ENCODE results near the gene AKAP6.

DNA sequence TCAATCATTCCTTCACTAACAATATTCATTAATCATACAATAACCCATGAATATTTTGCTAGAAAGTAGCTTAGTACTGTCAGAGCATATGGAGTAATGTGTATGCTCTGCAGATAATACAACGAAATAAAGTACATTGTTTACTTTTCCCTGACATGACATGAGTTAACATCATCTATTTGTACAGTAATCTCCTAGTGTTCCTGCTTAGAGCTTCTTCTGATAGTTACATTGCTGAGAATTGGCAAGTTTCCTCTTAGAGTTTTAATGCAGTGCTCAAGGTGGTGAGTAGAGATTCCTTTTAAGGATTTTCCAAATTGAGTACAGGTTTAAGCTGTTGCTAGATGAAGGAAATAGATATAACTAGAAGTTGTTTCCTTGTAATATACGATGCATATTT, 445.1 kb downstream of the AKAP6 start:
- TF ChIP-seq, protein P1, sequence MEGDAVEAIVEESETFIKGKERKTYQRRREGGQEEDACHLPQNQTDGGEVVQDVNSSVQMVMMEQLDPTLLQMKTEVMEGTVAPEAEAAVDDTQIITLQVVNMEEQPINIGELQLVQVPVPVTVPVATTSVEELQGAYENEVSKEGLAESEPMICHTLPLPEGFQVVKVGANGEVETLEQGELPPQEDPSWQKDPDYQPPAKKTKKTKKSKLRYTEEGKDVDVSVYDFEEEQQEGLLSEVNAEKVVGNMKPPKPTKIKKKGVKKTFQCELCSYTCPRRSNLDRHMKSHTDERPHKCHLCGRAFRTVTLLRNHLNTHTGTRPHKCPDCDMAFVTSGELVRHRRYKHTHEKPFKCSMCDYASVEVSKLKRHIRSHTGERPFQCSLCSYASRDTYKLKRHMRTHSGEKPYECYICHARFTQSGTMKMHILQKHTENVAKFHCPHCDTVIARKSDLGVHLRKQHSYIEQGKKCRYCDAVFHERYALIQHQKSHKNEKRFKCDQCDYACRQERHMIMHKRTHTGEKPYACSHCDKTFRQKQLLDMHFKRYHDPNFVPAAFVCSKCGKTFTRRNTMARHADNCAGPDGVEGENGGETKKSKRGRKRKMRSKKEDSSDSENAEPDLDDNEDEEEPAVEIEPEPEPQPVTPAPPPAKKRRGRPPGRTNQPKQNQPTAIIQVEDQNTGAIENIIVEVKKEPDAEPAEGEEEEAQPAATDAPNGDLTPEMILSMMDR (IDR thresholded peaks at IDR 0.05), result no peak
- no peak for TF ChIP-seq POLR2AphosphoS5 (IDR thresholded peaks at IDR 0.05)
